Measurements from ENCODE around the gene BEST3. TPM values are rescaled to one million over a fixed set of nuclear protein-coding genes. Genes with fewer than 3 reads are reported as not detected.
A peak's percentile ranks its signal among the peaks of the same experiment; 100 is the strongest.
"Not testable (repeated sequence)": the region's sequence is repeated elsewhere in the genome, so short reads cannot be mapped to it uniquely, and the experiment has no call there.

Gene BEST3
- total RNA-seq, 1 donor from 2014 or later: 7.1 TPM

DNA sequence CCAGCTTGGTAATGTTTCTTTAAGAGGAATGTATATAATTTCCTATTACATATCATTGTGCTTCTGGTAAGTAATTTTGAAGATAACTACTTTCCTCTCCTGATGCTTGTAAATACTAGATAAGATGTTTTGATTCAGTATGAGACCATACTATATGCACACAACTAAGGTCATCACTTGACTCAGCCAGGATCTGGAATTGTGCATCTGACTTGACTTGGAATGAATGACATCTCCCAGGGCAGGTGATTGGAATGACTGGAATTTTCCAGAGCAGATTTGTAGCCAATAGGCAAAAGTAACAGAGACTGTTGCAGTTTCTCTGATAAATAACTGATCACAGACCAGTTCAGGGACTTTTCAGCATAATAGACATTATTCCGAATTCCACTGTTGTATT lies 11.1 kb downstream of the BEST3 start:
- no peak for DNase-seq

DNA sequence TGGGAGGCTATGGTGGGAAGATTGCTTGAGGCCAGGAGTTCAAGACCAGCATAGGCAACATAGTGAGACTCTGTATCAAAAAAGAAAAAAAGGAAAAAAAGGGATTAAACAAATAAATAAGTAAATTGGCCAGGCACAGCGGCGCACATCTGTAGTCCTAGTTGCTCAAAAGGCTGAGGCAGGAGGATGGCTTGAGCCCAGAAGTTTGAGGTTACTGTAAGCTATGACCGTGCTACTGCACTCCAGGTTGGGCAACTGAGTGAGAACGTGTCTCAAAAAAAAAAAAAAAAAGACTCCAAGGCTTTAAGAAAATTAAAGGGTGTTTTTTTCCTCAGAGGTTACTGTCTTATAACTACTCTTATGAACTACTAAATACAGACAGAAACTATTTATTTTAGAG lies 11.7 kb downstream of the BEST3 start:
- no peak for DNase-seq

DNA sequence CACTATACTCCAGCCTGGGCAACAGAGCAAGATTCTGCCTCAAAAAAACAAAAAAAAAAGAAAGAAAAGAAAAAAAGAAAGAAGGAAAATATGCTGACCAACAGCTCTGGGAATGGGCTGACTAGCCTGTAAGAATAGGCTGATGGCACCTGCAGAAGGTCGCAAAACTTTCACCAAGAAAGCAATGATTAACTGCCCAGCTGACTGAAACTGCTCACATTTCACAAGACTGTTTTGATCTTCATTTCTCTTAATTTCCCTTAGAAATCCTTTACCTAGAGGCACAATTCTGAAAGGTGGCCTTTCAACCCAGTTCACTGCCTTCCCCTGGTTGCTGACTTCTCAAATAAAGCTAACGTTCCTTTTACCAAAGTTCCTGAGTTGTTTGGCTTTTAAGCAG lies 12.4 kb downstream of the BEST3 start:
- no peak for DNase-seq

GRCh38 chr12:69685810-69686209 lies 13.3 kb downstream of the BEST3 start:
- no peak for DNase-seq

DNA sequence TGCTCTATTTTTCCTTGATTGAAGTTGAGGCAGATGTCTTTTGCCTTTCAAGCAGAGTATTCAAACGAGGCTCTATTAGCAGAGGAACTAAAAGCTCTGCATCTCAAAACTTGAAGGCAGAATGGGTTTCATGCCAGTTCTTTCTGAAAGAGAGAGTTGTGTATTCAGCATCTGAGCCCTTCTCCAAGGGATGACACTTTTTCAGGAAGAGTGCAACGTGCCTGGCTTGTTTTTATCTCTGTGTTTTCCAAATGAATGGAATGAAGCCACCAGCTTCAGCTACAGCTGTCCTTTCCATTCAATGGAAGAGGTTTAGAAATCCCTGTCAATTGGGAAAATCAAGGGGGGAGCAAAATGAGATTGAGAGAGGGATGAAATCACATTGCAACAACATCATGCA lies 14.6 kb downstream of the BEST3 start:
- no peak for DNase-seq

DNA sequence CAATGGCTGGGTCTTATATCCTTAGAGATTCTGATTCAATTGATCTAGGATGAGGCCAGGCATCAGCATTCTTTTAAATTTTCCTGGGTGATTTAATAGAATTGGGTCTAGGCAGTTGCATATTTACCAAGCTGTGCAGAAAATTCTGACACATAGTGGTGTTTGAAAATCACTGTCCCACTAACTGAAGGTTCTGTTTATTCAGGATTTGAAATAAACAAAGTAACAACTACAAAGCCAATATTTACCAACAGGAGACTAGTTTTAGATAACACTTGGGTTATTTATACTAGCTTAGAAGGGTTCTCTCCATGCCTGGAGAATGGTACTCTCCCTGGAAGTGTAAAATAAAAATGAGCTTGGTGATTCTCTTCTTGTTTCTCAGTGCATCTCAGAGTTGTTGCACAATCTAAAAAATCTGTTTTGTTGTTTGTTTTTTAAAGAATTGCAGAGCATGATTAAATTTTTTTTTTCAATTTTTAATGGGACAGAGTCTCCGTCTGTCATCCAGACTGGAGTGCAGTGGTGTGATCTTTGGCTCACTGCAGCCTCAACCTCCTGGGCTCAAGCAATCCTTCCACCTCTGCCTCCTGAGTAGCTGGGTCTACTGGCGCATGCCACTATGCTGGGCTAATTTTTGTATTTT lies 16.9 kb downstream of the BEST3 start:
- no peak for DNase-seq

- no peak for DNase-seq
Measured at GRCh38 chr12:69679119-69679518, 20.0 kb downstream of the BEST3 start.

DNA sequence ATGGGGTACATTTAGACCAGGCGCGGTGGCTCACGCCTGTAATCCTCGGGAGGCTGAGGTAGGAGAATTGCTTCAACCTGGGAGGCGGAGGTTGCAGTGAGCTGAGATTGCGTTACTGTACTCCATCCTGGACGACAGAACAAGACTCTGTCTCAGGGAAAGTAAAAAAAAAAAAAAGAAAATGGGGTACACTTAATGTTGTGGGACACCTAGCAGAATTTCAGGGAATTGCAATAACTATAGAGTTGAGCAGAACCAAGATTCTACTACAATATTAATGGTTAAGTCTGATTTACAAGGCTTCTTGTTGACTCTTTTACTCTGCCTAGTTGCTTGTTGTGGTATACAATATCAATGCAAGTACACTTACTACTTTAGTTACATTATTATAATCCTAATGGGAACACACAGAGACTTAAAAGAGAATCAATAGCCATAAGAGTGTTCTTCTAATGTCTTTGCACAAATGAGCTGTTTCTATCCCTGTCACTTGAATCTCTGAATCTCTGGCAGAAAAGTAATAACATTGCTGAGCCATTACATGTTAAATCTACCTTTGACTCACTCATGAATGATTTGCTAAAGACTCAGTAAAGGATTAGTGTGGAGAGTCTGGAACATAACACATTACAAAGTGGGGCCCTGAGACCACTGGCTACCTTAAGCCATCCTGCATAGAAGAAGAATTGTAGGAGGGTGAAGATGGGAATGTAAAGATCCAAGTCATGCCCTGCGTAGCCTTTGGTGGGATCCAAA lies 22.7 kb downstream of the BEST3 start:
- DNase-seq: no peak

DNA sequence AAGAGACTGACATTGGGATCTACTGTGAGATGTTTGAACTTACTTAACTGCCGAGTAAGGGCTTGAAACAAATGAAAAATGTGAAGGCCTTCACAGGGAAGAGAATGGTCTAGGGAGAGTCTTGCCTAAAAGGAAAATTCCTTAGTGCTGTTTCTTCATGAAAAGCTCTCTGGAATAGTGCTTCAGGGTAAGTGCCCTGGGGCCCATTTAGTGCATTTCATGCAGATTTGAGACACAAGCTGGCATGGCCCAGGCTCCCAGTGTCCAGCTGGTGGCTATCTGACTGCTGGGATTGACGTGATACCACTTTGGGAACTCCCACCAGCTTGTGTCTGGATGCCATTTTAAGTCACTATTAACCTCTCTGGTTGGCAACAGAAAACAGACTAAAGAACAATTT lies 26.9 kb downstream of the BEST3 start:
- DNase-seq: no peak

- no peak for DNase-seq
Measured at GRCh38 chr12:69671597-69671996, 27.5 kb downstream of the BEST3 start.

DNA sequence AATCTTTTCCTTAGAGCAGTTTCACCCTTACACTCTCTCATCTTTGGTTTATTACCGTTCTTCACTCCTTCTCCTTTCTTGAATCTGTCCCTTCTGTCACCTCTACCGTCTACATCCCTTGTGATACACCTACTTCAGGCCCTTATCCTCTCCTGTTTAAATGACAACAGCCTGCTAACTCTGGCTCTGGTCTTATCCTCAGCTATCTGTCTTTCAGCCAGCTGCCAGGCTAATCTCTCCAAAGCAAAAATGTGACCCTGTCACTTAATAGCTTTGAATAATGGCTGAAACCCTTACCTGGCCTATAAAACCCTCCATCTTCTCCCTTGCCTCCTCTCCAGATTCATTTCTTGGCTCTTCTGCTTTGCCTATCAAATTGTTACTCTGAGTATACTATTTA lies 32.3 kb downstream of the BEST3 start:
- no peak for DNase-seq

DNA sequence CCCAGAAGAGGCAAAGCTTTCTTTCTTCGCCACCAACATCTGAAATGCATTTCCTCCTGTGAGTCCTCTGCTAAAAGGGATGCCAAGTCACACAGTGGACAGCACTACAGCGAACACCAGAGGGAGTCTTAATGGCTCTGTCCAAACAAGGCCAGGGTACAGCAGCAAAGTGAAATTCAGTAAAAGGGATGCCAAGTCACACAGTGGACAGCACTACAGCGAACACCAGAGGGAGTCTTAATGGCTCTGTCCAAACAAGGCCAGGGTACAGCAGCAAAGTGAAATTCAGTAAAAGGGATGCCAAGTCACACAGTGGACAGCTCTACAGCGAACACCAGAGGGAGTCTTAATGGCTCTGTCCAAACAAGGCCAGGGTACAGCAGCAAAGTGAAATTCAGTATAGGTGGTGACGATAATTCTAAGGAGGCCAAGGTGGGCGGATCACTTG lies 34.1 kb downstream of the BEST3 start:
- DNase-seq: not testable (repeated sequence)

DNA sequence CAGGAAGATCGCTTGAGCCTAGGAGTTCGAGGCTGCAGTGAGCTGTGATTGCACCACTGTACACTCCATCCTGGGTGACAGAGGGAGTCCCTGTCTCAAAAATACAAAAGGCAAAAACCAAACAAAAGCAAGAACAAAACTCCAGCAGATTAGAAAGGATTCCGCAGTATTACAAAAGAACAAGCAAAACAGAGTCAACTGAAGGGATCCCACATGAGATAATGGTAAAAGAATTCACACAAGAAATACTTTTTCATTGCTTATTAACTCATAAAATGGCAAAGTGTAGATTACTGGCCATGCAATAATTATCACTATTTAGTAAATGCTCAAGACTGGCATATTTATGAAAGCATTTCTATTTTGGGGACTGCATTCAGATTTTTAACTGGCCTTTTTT lies 35.4 kb downstream of the BEST3 start:
- no peak for DNase-seq

- DNase-seq: no peak
Measured at GRCh38 chr12:69662764-69663163, 36.3 kb downstream of the BEST3 start.

DNA sequence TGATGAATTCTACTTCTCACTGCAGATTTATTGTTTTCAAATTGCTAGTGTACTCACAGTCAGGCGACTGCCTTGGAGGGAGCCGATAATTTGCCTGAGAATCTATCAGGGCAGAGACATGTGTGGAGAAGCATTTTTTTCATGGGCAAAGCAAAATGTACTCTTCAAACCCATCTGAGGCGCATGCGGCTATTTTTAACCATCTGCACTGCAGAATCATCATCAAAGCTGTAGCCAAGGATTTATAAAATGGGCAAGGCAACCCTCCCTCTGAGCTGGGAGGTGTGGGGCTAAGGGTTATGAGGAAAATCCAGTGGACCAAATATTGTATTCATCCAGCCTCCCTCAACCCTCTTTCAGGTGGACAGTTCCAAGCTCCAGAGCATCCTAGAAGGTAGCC lies 37.7 kb downstream of the BEST3 start:
- no peak for DNase-seq

- no peak for DNase-seq
Measured at GRCh38 chr12:69660164-69660863, 38.8 kb downstream of the BEST3 start.

GRCh38 chr12:69658203-69658602 lies 40.9 kb downstream of the BEST3 start:
- DNase-seq: no peak

GRCh38 chr12:69657376-69658137 lies 41.5 kb downstream of the BEST3 start:
- DNase-seq: no peak

- peak; percentile 53 for DNase-seq
Measured at GRCh38 chr12:69655616-69656340, 43.3 kb downstream of the BEST3 start.

- DNase-seq: no peak
Measured at GRCh38 chr12:69653703-69654102, 45.4 kb downstream of the BEST3 start.

DNA sequence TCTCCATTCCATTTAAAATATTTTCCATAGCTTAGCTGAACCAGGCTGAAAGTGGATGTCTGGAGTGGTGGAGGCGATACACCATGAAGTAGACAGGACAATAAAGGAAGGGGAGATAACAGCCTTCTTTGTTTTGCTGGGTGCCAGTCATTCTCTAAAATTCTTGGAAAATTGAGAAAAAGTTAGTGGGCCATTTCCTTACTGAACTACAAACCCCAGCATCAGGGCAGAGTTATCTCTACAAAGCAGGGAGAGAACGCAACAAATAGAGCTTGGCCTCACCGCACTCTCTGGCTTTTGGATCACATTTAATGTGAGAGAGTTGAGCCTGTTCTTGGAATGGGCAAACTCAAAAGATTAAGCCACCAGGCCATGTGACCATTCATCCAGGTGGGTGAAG lies 47.2 kb downstream of the BEST3 start:
- DNase-seq: no peak

DNA sequence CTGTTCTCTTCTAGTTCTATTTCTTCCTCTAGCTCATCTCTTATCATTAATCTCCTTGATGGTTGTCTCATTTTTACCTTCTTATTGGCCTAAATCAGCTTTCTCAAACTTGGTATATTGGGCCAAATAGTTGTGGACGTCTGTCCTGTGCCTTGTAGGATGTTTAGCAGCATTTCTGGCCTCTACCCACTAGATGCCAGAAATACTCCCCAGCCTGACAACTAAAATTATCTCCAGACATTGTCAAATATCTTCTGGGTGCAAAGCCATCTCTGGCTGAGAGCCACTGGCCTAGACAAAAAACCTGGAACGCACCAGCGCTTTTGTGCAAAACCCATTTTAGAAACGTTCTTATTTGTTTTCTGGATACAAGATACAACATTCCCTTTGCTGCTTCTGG lies 49.6 kb downstream of the BEST3 start:
- no peak for DNase-seq

All from skin of body (tissue), 2 donors.